Fibroblast of pulmonary artery (primary cell): ENCODE results near the gene SLC1A7.

Experiments used
- DNase-seq: peaks from one replicate; pipeline ENCODE4 v3.0.0-alpha.2; 2010; ENCODE audit warnings: low read depth
- H3K4me3 ChIP-seq: replicated peaks from 2 replicates; pipeline ENCODE4 v1.5.1; 2011; ENCODE audit warnings: low read depth, mild to moderate bottlenecking, control low read depth, low read length, moderate library complexity
- TF ChIP-seq, protein P1 (sequence below): IDR thresholded peaks from 2 replicates; pipeline ENCODE4 v1.5.1; 2011; ENCODE audit warnings: mild to moderate bottlenecking, control low read depth, low read length, inconsistent platforms; ENCODE audit errors: missing control alignments

SLC1A7 gene

GRCh38 chr1:53080769-53081168 is 61.7 kb downstream of the SLC1A7 start:
- TF ChIP-seq, protein P1, sequence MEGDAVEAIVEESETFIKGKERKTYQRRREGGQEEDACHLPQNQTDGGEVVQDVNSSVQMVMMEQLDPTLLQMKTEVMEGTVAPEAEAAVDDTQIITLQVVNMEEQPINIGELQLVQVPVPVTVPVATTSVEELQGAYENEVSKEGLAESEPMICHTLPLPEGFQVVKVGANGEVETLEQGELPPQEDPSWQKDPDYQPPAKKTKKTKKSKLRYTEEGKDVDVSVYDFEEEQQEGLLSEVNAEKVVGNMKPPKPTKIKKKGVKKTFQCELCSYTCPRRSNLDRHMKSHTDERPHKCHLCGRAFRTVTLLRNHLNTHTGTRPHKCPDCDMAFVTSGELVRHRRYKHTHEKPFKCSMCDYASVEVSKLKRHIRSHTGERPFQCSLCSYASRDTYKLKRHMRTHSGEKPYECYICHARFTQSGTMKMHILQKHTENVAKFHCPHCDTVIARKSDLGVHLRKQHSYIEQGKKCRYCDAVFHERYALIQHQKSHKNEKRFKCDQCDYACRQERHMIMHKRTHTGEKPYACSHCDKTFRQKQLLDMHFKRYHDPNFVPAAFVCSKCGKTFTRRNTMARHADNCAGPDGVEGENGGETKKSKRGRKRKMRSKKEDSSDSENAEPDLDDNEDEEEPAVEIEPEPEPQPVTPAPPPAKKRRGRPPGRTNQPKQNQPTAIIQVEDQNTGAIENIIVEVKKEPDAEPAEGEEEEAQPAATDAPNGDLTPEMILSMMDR: no peak
- DNase-seq: no peak
- H3K4me3 ChIP-seq: no peak overlapping the region

GRCh38 chr1:53080041-53080440 is 62.4 kb downstream of the SLC1A7 start:
- no peak overlapping the region for H3K4me3 ChIP-seq
- TF ChIP-seq, protein P1: no peak
- DNase-seq: no peak

DNA sequence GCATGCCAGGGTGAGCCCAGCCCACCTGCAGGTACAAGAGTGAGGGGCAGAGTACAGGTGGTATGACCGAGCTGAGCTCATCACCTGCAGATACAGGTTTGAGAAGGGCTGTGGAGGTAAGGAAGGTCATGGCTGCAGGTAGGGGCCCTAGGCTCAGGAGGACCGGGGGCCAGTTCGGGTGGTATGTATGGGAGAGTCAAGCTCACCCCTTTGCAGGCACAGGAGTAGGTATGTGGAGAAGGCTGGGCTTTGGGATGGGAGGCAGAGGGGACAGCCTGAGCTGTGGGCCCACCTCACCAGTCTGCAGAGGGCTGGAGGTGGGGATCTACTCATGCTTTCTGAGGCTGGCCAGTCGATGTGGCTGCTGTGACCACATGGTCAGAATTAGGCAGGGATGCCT is 63.2 kb downstream of the SLC1A7 start:
- TF ChIP-seq, protein P1: no peak
- no peak overlapping the region for H3K4me3 ChIP-seq
- DNase-seq: no peak

DNA sequence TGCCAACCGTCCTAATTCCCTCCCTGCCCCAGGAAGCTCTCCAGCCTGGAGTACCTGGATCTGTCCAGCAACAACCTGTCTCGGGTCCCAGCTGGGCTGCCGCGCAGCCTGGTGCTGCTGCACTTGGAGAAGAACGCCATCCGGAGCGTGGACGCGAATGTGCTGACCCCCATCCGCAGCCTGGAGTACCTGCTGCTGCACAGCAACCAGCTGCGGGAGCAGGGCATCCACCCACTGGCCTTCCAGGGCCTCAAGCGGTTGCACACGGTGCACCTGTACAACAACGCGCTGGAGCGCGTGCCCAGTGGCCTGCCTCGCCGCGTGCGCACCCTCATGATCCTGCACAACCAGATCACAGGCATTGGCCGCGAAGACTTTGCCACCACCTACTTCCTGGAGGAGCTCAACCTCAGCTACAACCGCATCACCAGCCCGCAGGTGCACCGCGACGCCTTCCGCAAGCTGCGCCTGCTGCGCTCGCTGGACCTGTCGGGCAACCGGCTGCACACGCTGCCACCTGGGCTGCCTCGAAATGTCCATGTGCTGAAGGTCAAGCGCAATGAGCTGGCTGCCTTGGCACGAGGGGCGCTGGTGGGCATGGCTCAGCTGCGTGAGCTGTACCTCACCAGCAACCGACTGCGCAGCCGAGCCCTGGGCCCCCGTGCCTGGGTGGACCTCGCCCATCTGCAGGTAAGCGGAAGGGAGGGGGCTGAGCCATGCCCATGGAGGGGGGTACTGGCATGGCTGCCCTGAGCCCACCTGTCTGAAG is 63.9 kb downstream of the SLC1A7 start:
- DNase-seq: no peak
- TF ChIP-seq, protein P1: no peak
- no peak overlapping the region for H3K4me3 ChIP-seq

- TF ChIP-seq, protein P1: no peak
- no peak overlapping the region for H3K4me3 ChIP-seq
- no peak for DNase-seq
Measured at GRCh38 chr1:53077599-53077965, 64.9 kb downstream of the SLC1A7 start.

DNA sequence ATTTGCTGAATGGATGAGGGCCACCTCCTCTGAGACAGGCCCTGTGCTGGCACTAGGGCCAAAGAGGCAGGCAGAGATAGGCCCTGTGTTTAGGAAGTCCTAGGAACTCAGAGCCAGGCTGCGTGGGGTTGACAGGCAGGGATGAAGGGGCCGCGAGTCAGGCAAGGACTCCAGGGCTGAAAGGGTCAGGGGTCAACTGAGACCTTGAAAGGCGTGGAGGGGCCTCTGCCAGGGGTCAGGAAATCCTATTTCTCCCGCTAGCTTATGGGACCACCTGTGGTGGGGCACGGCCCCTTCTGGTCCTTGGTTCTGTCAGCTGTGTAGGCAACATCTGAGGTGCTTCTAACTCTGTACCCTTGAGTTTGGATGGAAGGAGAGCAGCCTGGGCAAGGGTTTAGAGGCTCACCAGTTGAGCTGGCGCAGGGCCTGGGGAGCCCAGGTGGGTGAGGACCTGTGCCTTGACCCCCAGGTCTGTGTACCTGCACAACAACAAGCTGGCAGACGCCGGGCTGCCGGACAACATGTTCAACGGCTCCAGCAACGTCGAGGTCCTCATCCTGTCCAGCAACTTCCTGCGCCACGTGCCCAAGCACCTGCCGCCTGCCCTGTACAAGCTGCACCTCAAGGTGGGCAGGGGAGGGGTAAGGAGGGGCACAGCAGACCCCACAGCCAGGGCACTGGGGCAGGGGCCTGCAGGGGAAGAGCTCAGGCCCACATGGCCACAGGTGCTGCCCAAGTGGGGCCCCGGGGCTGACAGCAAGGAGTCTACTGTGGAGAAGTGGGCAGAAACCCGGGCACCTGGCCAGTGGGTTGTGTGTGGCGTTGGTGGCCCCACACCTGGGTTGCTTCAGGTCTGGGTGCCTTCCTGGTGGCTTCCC is 65.5 kb downstream of the SLC1A7 start:
- TF ChIP-seq, protein P1: no peak
- DNase-seq: no peak
- H3K4me3 ChIP-seq: no peak overlapping the region

- TF ChIP-seq, protein P1: no peak
Measured at GRCh38 chr1:53076165-53076564, 66.3 kb downstream of the SLC1A7 start.

More at GRCh38 chr1:53076165-53076564, 66.3 kb downstream of the SLC1A7 start:
- no peak overlapping the region for H3K4me3 ChIP-seq
- no peak for DNase-seq
